T-helper 22 cell (primary cell): ENCODE measurements around the gene PIK3C3.
"Not testable (repeated sequence)": the region's sequence is repeated elsewhere in the genome, so short reads cannot be mapped to it uniquely, and the experiment has no call there.

Experiments used
- DNase-seq: peaks from one replicate; pipeline ENCODE4 v3.0.0-alpha.2; 2020; ENCODE audit warnings: low read depth

Gene PIK3C3

DNA sequence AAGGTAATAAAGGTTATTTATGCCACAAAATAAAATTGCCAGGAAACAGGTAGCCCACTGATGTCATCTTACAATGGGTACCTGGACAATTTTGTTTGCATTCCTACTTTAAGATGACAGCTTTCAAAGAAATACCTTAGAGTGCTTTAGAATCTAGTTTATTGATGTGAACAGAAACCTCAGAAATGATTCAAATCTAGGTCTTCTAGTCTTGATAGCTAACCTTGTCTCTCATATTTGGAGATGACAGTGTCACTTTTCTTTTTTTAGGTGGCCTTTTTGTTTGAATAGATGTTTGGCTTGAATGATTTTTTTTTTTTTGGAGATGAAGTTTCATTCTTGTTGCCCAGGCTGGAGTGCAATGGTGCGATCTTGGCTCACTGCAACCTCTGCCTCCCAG lies 69.1 kb downstream of the PIK3C3 start:
- no peak for DNase-seq

DNA sequence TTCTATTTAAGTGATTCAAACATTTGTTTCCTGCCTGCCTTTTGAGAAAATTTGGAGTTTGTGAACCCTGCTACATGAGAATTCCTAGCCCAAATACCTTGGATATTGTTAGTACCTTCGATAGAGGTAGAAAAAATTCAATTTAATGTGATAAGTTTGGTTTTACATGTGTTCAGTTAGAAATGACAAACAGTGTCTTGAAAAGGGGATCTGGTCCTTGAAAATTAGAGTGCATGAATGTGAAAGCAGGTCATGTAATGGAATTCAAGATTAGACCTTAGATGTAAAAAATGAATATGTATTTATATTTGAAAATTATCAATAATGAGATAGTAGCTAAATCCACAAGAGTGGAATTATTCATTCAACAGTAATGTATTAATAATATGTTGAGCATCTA lies 70.5 kb downstream of the PIK3C3 start:
- DNase-seq, result no peak

DNA sequence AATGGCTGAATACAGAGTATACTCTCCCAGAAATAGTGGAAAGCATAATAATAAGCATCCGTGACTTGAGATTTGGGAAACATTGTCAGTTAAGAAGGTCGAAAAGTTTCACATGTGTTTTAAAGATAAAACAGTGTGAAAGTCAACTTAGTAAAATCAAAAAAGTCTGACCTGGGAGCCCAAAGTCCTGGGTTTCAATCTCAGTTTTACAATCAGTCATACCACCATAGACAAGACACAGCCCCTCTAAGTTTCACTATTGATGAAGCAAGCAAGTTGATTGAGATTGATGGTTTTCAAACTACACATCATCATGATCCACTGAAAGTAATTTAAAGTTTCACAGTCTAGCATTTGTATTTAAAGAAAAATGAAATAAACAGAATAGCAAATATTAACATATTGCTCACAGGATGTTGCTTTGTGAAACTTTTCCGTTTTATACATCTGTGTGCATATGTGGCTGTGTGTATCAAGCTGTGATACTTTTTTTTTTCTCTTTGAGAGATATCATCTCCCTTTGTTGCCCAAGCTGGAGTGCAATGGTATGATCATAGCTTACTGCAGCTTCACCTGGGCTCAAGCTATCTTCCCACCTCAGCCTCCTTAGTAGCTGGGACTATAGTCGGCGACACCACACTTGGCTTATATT lies 71.1 kb downstream of the PIK3C3 start:
- no peak for DNase-seq

DNA sequence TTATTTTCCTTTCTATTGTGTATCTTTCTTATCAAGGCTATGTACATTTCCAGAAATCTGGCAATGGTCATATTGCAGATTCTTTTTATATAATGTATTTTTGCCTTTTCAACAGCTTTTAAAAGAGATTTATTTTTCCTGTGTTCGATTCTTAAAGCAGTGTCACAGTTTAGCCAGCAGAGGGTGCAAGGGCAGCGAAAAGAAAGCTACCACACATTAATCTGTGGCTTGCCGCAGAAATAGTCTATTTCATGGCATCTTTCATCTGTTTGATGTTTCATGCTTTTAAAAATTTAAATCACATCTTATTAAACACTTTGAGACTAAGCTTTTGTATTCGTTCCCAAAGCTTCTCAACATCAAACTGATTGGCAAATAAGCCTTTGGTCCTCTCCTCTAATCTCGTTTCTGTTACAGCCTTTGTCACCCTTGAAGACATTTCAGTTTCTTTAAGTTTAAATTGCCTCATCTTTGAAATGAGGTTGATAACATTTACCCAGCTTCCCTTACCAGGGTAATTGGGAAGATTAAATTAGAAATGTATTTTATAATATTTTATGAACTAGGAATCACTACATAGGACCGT lies 73.3 kb downstream of the PIK3C3 start:
- DNase-seq, result no peak

DNA sequence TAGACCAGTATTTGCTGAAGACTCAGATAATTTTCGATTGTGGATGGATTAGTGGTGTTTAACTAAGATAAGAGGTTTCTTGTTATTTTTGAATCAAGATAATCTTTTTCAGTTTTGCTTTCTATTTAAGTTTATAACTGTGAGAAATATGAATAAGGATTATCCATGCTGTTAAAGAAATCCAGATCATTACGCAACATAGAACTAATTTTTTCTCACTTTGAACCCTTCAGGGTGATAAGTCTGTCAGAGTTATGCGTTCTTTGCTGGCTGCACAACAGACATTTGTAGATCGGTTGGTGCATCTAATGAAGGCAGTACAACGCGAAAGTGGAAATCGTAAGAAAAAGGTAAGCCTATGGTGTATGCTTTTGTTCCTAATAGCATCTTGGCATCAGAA lies 74.1 kb downstream of the PIK3C3 start:
- no peak for DNase-seq

DNA sequence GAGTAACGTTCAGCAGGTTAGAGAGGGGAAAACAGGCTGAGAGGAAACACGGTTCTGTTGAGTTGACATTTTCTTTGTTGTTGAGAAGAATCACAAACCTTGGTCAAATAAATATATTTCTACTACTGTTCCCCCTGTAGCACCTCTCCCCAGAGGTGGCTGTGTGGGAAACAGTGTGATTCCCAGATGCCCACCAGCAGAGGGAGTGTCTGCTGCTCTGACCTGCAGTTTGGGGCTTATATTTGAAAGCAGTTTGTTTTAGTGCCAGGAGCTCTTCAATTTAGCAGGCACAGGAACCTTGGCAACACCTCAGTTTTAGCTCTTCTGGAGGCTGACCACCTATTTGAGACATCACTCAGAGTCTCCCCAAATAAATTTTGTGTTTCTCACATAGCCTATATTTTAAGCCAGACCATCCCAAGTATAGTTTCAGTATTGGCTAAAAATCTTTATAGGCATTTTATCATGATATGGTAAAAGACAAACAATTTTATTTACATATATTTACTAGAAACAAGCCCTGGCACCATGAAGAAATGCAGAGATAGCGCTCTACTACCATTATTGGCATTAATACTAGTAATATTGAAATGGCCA lies 75.7 kb downstream of the PIK3C3 start:
- DNase-seq, result no peak

DNA sequence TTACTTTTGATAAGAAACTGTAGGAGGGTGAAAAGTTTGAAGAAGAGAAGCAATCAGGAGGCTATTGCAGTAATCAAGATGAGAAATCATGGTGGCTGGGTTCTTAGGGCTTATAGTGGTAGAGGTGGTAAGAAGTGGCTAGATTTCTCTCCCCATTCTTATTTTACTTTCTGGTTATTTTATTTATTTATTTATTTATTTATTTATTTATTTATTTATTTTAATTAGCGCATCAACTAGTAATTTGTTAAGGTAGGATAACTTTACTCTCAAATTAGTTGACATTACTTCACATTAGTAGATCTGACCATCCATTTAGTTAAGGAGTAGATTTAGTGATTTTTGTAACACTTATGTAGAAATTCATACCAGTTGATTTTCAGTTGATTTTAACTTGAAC lies 77.4 kb downstream of the PIK3C3 start:
- no peak for DNase-seq

DNA sequence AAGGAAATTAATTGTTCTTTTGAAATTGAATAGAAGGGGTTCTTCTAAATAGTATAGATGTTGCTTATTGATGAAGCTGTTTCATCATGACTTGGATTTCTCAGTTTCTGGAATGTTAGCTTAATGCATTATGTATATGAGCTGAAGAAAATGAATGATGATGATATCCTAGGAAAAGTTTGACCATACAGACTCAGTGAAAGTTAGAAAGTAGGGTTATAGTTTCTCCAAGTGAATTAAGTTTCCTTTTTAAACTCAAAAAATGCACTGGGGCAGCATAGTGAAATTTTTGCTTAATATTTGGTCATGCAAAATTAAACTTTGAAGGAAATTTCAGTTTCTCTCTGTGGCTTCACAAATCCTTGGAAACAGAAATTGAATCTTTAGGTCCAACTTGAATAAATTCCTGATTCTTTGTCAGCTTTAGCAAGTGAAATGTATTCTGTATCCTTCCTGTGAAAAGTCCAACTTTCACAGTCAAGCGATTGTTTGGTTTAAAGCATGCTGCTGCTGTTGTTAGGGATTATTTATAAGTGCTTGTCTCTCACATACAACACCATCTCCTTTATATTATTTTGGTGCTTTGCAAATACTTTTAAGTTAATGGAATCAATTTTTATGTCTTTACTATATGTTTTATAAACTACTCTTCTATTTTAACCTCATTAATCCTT lies 78.2 kb downstream of the PIK3C3 start:
- no peak for DNase-seq

DNA sequence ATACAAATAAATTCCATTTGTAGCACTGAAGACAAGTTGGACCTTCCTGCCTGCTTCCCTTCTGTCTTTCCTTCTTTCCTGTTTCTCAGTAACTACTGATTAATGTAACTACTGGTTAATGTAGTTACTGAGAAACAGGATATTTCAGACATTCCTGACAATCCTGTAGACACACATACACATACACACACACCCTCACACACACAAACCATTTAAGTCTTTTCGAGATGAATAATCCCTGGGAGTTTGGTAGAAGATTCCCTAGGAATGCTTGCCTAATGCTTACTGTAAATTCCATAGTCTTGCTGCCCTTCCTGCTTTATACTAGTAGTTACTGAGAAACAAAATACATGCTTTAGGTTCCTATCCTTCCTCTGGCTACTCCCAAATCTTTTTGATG lies 83.9 kb downstream of the PIK3C3 start:
- DNase-seq, result no peak

DNA sequence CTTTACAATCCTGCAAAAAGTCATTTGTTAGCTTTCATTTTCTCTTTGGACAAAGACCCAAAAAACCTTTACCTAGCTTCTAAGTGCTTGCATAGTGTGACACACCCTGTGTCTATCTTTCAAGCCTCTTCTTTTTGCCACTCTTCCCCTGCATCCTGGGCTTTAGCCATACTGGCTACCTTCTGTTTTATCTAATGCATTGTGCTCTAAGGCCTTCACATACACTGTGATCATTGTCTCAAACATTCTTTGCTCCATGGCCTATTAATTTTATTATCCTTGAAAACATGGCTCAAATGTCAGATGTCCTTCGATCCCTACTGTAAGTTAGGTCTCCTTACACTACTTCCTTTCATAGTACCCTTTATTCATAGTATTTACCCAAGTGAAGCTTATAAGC lies 84.4 kb downstream of the PIK3C3 start:
- no peak for DNase-seq

DNA sequence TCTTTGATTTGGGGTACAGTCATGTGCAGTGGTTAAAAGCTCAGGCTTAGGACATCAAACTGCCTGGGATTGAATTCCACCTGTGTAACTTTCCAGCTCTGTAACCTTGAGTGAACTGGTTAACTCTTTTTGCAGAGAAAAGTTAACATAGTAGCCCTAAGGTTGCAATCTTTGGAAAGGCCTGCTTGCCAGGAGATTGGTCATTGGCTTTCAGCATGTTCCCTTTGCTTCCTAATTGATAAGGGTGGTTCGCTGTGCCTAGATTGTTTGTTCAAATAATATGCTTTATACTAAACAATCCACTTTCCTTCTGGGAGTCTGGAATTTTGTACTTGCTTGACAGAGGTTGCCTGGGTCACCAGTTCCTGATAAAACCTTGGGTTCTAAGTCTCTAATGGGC lies 86.8 kb downstream of the PIK3C3 start:
- DNase-seq, result no peak

DNA sequence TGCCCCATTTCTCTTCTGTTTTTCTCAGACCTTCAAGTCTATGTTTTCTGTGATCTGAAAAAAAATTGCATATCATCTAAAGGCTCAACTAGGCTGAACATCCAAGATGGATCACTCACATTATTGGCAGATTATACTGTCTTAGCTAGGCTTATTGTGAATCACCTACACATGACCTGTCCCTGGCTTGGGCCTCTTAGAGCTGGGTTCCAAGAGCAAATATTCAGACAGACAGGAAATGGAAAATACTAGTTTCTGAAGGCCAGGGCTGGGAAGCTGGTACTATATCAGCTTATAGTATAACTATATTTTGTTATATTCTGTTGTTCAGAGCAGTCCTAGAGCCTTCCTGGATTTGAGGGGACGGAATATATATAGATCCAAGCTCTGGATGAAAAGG lies 90.3 kb downstream of the PIK3C3 start:
- DNase-seq, result no peak

DNA sequence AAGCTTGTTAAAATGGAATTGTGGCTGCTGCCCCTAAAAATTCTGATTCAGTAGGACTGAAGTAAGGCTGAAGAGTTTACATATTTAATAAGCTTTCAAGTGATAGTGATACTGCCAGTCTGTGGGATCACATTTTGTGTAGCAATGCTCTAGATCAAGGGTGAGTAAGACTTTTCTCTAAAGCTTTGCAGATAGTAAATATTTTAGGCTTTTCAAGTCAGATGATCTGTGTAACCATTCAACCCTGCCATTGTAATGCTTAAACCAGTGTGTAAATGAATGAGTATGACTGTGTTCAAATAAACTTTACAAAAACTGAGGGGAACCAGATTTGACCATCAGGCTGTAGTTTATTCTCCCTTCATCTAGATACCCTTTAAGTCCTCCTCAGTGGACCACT lies 92.7 kb downstream of the PIK3C3 start:
- no peak for DNase-seq

DNA sequence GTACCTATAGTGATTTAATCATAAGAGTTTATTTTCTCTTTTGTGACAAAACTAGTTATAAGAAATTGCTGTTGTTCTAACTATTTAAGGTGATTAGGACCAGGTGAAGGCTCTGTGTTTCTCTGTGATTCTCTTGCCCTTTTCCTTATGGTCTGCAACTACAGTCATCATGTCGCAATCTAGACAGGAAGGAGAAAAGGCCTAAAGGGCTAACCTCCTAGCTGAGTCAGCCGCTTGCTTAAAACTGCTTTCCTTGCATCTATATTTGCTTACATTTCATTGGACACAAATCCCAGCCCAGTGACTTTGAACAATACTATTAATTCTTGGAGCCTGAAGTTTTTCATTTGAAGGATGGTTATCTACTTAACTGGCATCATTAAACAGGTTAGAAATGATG lies 93.1 kb downstream of the PIK3C3 start:
- no peak for DNase-seq

DNA sequence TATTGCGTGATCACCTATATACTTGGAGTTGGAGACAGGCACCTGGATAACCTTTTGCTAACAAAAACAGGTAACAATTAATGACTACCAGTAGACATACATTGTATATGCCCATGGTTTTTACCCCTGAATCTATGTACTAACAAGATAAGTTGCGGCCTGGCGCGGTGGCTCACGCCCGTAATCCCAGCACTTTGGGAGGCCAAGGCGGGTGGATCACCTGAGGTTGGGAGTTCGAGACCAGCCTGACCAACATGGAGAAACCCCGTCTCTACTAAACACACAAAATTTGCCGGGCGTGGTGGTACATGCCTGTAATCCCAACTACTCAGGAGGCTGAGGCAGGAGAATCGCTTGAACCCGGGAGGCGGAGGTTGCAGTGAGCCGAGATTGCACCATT lies 94.5 kb downstream of the PIK3C3 start:
- not testable (repeated sequence) for DNase-seq

DNA sequence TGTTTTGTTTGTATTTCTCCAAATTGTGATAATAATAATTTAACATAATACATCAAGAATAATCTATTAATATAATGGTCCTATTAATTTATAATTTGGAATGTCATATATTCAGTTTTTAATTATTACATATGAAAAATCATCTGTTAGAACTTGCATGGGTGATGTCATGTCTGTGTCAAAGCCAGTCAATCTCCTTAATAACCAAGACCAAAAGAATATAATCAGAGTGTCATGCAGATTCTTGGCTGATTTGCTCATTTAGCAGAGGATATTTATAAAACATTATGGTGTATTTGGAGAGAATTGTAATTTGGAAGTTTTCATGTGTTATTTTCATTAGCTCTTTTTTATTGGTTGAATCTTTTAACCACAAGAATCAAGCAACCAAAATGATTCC lies 96.4 kb downstream of the PIK3C3 start:
- DNase-seq, result no peak

DNA sequence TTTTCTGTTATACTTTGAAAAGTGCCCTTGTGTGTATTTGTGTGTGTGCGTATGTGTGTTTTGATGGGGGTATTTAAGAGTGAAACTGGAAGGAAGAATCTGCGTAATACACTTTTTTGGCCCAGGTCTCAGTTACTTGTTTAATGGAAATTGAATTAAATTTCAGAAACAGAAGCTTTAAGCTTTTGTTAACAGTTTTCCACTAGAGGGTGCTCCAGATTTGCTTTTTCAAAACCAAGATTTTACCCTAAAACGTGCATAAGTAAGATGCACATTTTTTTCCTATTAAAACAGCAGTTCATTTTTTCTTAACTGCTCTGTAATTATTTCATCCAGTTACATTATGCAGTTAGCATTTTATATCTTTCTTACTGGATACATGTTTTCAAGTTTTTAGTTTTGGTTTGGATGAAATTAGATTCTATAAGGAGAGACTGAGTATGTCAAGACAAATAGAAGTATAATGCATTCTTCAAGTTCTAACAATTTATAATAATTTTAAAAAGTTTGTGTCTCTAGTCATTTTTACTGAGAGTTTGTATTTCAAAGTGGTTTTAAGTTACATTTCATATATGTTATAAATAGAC lies 97.2 kb downstream of the PIK3C3 start:
- DNase-seq, result no peak

DNA sequence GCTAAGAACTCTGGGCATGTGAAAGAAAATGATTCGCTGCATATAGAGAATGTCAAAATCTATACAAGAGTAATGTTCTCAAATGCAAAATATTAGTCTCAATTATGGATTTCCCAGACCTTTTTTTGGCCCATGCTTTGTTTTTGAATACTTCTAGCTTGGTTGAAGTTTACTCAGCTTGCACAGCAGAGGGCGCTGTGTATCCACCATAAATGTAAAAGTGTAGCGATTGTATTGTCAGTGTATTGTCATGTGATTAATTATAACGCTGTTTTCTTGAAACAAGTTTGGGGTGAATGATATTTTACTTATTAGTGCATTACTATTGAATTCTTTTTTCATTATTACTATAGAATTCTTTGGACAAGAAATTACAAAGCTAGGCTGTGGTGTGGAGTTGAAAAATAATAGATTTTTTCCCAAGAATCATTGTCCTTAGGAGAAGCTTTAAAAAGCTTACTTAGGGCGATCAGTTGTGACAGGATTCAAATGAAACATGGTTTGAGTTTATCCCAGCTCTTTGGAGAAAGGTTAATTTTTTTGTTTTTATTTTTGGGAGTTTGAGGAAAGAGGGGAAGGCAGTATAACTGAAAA lies 98.3 kb downstream of the PIK3C3 start:
- DNase-seq, result peak; percentile 8

DNA sequence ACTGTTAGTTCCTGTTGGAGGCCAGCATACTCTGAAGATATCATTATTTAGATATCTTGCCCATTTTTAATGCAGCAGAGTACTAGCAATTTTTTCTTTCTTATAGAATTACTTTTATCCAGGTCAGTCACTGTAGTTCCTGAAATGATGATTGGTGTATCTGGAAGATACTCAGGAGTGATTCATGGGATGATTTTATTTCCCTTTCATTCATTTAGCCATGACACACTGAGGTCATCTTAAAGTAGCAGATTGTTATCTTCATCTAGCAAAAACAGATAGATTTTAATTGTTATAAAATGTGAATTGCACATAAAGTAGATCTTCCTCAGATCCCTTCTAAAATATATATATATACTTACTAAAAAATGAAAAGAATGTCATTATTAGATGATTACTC lies 109.1 kb downstream of the PIK3C3 start:
- no peak for DNase-seq

DNA sequence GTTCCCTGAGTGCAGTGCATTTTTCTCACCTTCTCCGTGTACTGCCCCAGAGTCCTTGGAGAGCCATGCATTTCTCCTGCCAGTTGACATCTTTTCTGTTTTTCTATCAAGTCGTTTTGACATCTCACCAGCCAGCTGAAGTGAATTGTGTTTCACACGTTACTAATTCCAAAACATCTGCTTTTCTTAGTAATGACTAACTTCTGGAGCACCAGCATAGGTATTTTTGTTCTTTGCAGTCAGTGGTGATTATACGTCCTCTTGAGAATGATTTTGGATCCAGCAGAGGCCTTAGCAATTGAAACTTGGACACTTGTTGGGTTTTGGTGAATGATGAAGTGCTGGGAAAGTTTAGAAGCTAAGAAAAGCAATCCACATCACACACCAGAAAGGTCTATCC lies 112.5 kb downstream of the PIK3C3 start:
- DNase-seq, result no peak

DNA sequence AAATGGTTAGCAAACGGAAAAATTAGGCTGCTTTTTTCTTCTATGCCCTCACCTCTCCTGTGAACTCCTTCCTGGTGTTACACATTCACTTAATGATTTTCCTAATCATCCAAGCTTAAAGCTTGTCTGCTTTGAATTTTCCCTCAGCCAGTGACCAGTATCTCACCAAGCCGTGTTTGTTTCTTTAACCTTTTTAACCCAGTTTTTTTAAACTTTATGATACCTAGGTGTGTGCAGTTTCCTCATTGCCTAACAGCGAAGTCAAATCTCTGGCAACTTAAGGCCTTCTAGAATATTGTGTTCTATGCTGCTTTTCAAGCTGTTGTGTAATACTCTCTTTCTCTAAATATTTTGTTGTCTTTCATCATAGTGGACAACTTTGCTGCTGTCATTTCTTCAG lies 113.0 kb downstream of the PIK3C3 start:
- DNase-seq, result no peak

DNA sequence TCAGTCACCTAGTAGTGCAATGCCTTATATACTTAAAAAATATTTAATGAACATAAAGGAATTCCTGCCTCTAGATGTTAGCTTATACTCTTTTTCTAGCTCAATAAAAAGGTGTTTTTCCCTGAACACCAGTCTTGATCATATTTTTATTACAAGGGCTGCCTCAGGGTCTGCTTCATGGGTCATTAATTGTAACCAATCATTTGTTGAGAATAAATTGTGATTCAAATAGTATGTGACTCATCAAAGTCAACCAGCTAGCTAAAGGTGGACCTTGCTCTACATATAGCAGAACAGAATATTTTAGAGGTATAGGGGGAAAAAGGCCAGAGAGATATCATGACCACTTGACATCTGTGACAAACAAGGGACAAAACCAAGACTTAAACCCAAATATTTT lies 114.0 kb downstream of the PIK3C3 start:
- DNase-seq, result no peak

DNA sequence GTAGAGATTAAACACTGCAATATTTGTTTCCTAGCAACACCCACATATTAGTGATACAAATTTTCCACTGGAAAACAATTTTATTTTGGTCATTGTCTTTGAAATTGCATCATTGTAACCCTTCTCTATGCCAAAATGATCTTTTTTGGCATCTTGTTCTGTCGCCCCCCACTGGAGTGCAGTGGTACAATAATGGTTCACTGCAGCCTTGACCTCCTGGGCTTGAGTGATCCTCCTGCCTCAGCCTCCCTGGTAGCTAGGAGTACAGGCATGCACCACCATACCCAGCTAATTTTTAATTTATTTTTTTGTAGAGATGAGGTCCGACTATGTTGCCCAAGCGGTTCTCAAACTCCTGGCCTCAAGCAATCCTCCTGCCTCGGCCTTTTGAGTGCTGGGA lies 117.4 kb downstream of the PIK3C3 start:
- DNase-seq, result no peak
